ENCODE data around the gene SRGAP1. TPM values are rescaled to one million over a fixed set of nuclear protein-coding genes. Genes with fewer than 3 reads are reported as not detected.

The SRGAP1 gene
- total and polyA plus RNA-seq, 2 experiments from 2014 or later, result 9.2 to 10.8 TPM

DNA sequence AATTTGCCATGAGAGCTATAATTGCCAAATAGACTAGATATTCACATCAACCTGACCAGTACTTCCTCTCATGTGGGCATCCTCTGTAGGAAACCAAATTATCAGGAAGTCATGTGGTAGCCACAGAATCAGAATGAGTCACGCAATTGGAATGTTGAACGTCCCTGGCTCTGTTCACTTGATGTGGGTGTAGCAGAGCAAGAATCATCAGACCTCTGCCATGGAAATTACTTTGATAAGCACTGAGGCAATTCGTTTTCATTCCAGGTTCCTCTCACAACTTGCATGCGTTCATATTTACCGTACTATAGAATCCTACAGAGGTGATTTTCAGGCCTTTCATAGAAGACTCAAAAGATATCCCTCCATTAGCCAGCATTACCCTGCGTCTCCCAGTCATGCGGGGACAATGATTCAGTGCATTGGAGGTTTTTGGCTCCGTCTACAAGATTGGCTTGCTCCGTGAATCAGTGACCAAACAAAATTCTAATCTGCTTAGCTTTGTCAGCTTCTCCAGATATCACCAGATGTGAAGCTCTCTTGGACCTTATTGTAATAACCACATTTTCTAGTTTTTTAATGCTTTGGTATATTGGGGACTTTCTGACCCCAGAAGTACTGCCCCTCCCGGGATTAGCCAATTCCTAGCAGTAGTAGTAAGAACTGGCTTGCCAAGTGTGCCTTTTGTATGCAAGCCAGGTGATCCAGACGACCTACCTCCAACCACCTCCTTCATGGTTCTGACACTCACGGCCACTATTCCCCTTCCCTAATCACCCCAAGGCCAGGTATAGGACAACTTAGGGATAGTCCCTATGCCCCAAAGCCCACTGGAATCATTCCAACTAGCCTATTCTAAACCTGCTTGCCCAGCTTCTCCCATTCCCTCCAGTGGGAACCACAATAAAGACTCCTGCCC, 244.2 kb downstream of the SRGAP1 start:
- Histone ChIP-seq H3K27ac (peak overlapping the region; percentile 61), H3K4me2 (no peak overlapping the region), H3K79me2 (no peaks in the 10 kb centered on the region), H3K36me3 (replicated peaks; ENCODE audit: insufficient read depth, low read depth) (no peaks in the 10 kb centered on the region), H3K4me3 (no peak overlapping the region), H3K4me1 (ENCODE audit: insufficient read depth) (no peaks in the 10 kb centered on the region), H3K27me3 (no peaks in the 10 kb centered on the region), H4K20me1 (ENCODE audit: insufficient read depth, poor library complexity, severe bottlenecking) (no peaks in the 10 kb centered on the region), H2AFZ (no peak overlapping the region), H3K9me3 (ENCODE audit: low read depth) (no peaks in the 10 kb centered on the region), H3K9me2 (replicated peaks; ENCODE audit: insufficient read depth) (no peaks in the 10 kb centered on the region)
- peak; percentile 80 for DNase-seq (ENCODE audit: low spot score)
- WGBS (ENCODE audit: low lambda C conversion rate, missing lambda C conversion rate), result 81% methylated on average over 12 of the region's 12 CpGs
- no peak for TF ChIP-seq EZH2 (IDR thresholded peaks at IDR 0.05; ENCODE audit: borderline replicate concordance)
- TF ChIP-seq, protein P1, sequence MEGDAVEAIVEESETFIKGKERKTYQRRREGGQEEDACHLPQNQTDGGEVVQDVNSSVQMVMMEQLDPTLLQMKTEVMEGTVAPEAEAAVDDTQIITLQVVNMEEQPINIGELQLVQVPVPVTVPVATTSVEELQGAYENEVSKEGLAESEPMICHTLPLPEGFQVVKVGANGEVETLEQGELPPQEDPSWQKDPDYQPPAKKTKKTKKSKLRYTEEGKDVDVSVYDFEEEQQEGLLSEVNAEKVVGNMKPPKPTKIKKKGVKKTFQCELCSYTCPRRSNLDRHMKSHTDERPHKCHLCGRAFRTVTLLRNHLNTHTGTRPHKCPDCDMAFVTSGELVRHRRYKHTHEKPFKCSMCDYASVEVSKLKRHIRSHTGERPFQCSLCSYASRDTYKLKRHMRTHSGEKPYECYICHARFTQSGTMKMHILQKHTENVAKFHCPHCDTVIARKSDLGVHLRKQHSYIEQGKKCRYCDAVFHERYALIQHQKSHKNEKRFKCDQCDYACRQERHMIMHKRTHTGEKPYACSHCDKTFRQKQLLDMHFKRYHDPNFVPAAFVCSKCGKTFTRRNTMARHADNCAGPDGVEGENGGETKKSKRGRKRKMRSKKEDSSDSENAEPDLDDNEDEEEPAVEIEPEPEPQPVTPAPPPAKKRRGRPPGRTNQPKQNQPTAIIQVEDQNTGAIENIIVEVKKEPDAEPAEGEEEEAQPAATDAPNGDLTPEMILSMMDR (IDR thresholded peaks at IDR 0.05; ENCODE audit: poor library complexity), result no peak
- no peak for TF ChIP-seq EZH2phosphoT487 (IDR thresholded peaks at IDR 0.05; ENCODE audit: low read depth, severe bottlenecking, unreplicated experiment)

DNA sequence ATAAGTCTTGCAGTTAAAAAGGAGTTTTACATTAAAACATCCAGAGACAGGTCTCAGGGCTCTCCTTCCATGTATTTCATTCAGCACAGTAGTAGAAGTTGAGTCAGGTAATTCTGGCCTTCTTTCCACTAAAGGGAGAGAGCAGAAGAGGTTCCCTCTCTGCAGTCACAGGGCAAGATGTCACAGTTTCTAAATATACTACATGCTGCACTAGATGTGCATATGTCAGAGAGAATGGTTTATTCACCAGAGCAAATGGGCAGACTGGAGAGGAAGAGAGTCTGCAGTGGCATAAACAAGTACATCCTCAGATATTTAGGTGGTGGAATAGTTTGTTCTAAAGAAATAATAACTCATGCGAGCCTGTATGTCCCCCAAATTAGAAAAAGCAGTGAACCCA, 245.5 kb downstream of the SRGAP1 start:
- no peak overlapping the region for H3K27ac ChIP-seq
- H3K9me2 ChIP-seq (replicated peaks; ENCODE audit: insufficient read depth), result no peaks in the 10 kb centered on the region
- no peaks in the 10 kb centered on the region for H4K20me1 ChIP-seq (ENCODE audit: insufficient read depth, poor library complexity, severe bottlenecking)
- DNase-seq (ENCODE audit: low spot score), result no peak
- H3K4me2 ChIP-seq, result no peak overlapping the region
- WGBS (ENCODE audit: low lambda C conversion rate, missing lambda C conversion rate), result 93% methylated on average over 1 of the region's 1 CpG
- TF ChIP-seq, protein P1 (IDR thresholded peaks at IDR 0.05; ENCODE audit: poor library complexity), result no peak
- TF ChIP-seq EZH2 (IDR thresholded peaks at IDR 0.05; ENCODE audit: borderline replicate concordance) (no peak), EZH2phosphoT487 (IDR thresholded peaks at IDR 0.05; ENCODE audit: low read depth, severe bottlenecking, unreplicated experiment) (no peak)
- H3K36me3 ChIP-seq (replicated peaks; ENCODE audit: insufficient read depth, low read depth), result no peaks in the 10 kb centered on the region
- H3K79me2 ChIP-seq, result no peaks in the 10 kb centered on the region
- no peaks in the 10 kb centered on the region for H3K9me3 ChIP-seq (ENCODE audit: low read depth)
- no peaks in the 10 kb centered on the region for H3K27me3 ChIP-seq
- no peak overlapping the region for H3K4me3 ChIP-seq
- no peak overlapping the region for H2AFZ ChIP-seq
- H3K4me1 ChIP-seq (ENCODE audit: insufficient read depth), result no peaks in the 10 kb centered on the region

DNA sequence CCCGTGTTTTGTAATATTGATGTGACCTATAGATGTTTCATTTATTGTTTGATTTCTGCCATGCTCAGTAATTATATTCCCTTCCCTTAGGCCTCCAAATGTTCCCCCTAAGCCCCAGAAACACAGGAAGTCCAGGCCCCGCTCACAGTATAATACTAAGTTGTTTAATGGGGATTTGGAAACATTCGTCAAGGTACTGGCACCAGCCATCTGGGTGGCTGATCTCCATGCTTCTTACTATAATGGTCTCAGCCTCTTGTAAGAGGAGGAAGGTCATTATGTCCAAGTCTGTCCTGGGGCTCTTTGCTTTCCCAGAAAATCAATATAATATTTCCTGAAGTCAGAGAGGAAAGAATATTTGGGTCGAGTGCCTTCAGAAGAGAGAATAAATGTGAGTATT, 246.7 kb downstream of the SRGAP1 start:
- H3K27ac ChIP-seq, result no peak overlapping the region
- H3K9me2 ChIP-seq (replicated peaks; ENCODE audit: insufficient read depth), result no peaks in the 10 kb centered on the region
- TF ChIP-seq EZH2phosphoT487 (IDR thresholded peaks at IDR 0.05; ENCODE audit: low read depth, severe bottlenecking, unreplicated experiment), result no peak
- TF ChIP-seq, protein P1 (IDR thresholded peaks at IDR 0.05; ENCODE audit: poor library complexity), result no peak
- no peak overlapping the region for H3K4me2 ChIP-seq
- 85% methylated on average over 4 of the region's 4 CpGs for WGBS (ENCODE audit: low lambda C conversion rate, missing lambda C conversion rate)
- no peak overlapping the region for H2AFZ ChIP-seq
- no peaks in the 10 kb centered on the region for H3K36me3 ChIP-seq (replicated peaks; ENCODE audit: insufficient read depth, low read depth)
- no peaks in the 10 kb centered on the region for H3K27me3 ChIP-seq
- DNase-seq (ENCODE audit: low spot score), result no peak
- H3K4me1 ChIP-seq (ENCODE audit: insufficient read depth), result no peaks in the 10 kb centered on the region
- no peak overlapping the region for H3K4me3 ChIP-seq
- no peaks in the 10 kb centered on the region for H3K9me3 ChIP-seq (ENCODE audit: low read depth)
- H3K79me2 ChIP-seq, result no peaks in the 10 kb centered on the region
- no peaks in the 10 kb centered on the region for H4K20me1 ChIP-seq (ENCODE audit: insufficient read depth, poor library complexity, severe bottlenecking)
